Amygdala (tissue), 56 donors: ENCODE results near the gene TCF12.
"Not testable (repeated sequence)": the region's sequence is repeated elsewhere in the genome, so short reads cannot be mapped to it uniquely, and the experiment has no call there.

Experiments used
- DNase-seq, 56 donors: peaks; one replicate each; lab custom pipeline; 2025; lab: John Stamatoyannopoulos, UW

Gene TCF12

GRCh38 chr15:57010724-57011123, 92.3 kb downstream of the TCF12 start:
- DNase-seq = no peak

GRCh38 chr15:57012556-57012955, 94.1 kb downstream of the TCF12 start:
- no peak for DNase-seq

GRCh38 chr15:57014896-57015295, 96.5 kb downstream of the TCF12 start:
- not testable (repeated sequence) for DNase-seq

- no peak for DNase-seq
Measured at GRCh38 chr15:57015360-57015759, 96.9 kb downstream of the TCF12 start.

- DNase-seq = no peak
Measured at GRCh38 chr15:57015897-57016296, 97.5 kb downstream of the TCF12 start.

- DNase-seq = peak in 2 of 56 donors; percentile 8 to 39
Measured at GRCh38 chr15:57017024-57017423, 98.6 kb downstream of the TCF12 start.

- no peak for DNase-seq
Measured at GRCh38 chr15:57018151-57018550, 99.7 kb downstream of the TCF12 start.

- DNase-seq = no peak
Measured at GRCh38 chr15:57019496-57020160, 101.2 kb downstream of the TCF12 start.

GRCh38 chr15:57025264-57025926, 107.0 kb downstream of the TCF12 start:
- no peak for DNase-seq

- no peak for DNase-seq
Measured at GRCh38 chr15:57026016-57026592, 107.7 kb downstream of the TCF12 start.

- DNase-seq = no peak
Measured at GRCh38 chr15:57027596-57027995, 109.2 kb downstream of the TCF12 start.

GRCh38 chr15:57028176-57028575, 109.7 kb downstream of the TCF12 start:
- no peak for DNase-seq

GRCh38 chr15:57030011-57030410, 111.6 kb downstream of the TCF12 start:
- DNase-seq = no peak

- no peak for DNase-seq
Measured at GRCh38 chr15:57031082-57031481, 112.6 kb downstream of the TCF12 start.

- peak in 37 of 56 donors; percentile 4 to 79 (median 23) for DNase-seq
Measured at GRCh38 chr15:57031605-57032004, 113.2 kb downstream of the TCF12 start.

GRCh38 chr15:57032338-57032737, 113.9 kb downstream of the TCF12 start:
- DNase-seq = no peak

GRCh38 chr15:57033715-57034439, 115.4 kb downstream of the TCF12 start:
- no peak for DNase-seq

GRCh38 chr15:57034613-57035012, 116.2 kb downstream of the TCF12 start:
- DNase-seq = no peak

GRCh38 chr15:57035664-57036063, 117.2 kb downstream of the TCF12 start:
- DNase-seq = no peak

GRCh38 chr15:57036352-57036751, 117.9 kb downstream of the TCF12 start:
- no peak for DNase-seq

GRCh38 chr15:57037548-57037947, 119.1 kb downstream of the TCF12 start:
- no peak for DNase-seq
